SJSA1 (cell line): Measurements from ENCODE around the gene ZFPM1. TPM values are rescaled to one million over a fixed set of nuclear protein-coding genes. Genes with fewer than 3 reads are reported as not detected.

Experiments
- DNase-seq, 2 experiments: peaks; one replicate each; pipeline ENCODE4 v3.0.0-alpha.2; 2015 to 2020; ENCODE audit warnings: low spot score in 2 of 2, low read depth in 1 of 2
- H3K27ac ChIP-seq: fragments of 250-450 bp; sonication (Bioruptor Pico); 2 replicates; pipeline ENCODE4 v1.5.1; 2020; ENCODE audit warnings: mild to moderate bottlenecking, moderate library complexity
- H3K27me3 ChIP-seq: fragments of 250-450 bp; sonication (Bioruptor Pico); replicated peaks from 2 replicates; pipeline ENCODE4 v1.5.1; 2020; ENCODE audit warnings: mild to moderate bottlenecking, moderate library complexity
- H3K36me3 ChIP-seq: fragments of 250-450 bp; sonication (Bioruptor Pico); 2 replicates; pipeline ENCODE4 v1.5.1; 2020; ENCODE audit warnings: mild to moderate bottlenecking
- H3K4me1 ChIP-seq: fragments of 250-450 bp; sonication (Bioruptor Pico); replicated peaks from 2 replicates; pipeline ENCODE4 v1.6.1; 2021; ENCODE audit warnings: mild to moderate bottlenecking
- H3K4me3 ChIP-seq: fragments of 250-450 bp; sonication (Bioruptor Pico); 2 replicates; pipeline ENCODE4 v1.5.1; 2020; ENCODE audit warnings: mild to moderate bottlenecking
- H3K9me3 ChIP-seq: fragments of 250-450 bp; sonication (Bioruptor Pico); replicated peaks from 2 replicates; pipeline ENCODE4 v1.5.1; 2020; ENCODE audit warnings: mild to moderate bottlenecking
- total RNA-seq: library from RNA; depleted of rRNA; stranded (reverse); fragments of >200 nt; shearing (Covaris generic); gene quantifications from 2 replicates; pipeline ENCODE4 v1.2.3, GENCODE V29; 2014

The ZFPM1 gene
- total RNA-seq, 1 experiment from 2014 or later = 0.92 TPM

DNA sequence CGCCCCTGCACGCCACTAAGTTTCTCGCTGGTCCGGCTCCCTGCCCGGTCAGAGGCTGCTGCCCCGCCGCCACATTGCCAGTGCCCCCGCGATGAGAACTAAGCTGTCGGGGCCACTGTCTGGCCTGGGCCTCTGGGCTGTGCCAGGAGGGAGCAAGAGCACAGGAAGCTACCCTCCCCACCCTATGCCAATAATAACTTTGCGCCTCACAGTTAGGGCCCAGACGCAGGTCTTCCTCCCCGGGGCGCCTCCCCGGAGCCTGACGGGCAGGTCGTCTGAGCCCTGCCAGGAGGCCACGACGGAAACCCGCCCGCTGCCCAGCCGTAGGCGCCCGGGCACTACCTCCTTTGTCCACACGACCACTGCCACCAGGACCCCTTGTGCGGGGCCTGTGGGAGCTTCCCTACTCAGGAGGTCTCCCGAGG lies 1.5 kb downstream of the ZFPM1 start:
- H3K4me1 ChIP-seq = peaks cover 33% of the 10 kb centered on the region
- H3K9me3 ChIP-seq = no peaks in the 10 kb centered on the region
- no peaks in the 10 kb centered on the region for H3K36me3 ChIP-seq
- no peak for DNase-seq
- no peak overlapping the region for H3K27ac ChIP-seq
- H3K4me3 ChIP-seq = peak overlapping the region; percentile 64
- H3K27me3 ChIP-seq = peaks cover 5% of the 10 kb centered on the region; the same call in 1 of the 2 replicates

DNA sequence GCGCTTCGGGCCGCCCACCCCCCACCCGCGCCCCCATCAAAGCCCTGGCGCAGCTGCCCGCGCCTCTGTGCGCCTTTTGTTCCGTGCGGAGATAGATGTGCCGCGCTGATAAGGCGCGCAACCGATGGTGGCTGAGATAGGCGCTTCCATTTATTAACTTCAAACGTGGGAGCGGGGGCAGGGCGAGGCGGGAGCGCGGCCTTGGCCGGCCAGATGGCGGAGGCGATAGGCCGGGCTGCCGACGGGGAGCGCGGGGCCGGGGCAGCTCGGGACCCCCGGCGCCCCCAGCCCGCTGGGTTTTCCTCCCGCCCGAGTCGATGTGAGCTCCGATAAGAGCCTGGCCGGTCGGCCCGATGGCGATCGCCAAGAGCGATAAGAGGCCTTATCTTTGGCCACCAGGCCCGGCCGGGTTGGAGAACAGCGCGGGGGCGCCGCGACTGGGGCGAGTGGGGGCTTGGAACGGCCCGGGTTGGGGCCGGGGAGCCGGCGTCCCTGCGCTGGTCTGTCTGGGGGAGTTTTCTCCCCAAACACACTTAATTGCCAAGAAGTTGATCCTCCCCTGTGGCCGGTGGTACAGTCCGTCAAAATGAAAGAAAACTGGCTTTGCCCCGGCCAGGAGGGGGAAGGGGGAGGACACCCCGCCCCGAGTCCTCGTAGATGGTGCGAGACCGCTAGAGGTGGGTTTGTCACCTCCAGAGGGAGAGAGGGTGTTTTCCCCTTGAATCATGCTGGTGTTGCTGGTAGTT lies 2.7 kb downstream of the ZFPM1 start:
- DNase-seq = peak in 1 of 2 experiments; percentile 34
- Histone ChIP-seq H3K36me3 (no peaks in the 10 kb centered on the region), H3K27me3 (peaks cover 5% of the 10 kb centered on the region; the same call in 1 of the 2 replicates), H3K4me1 (peaks cover 33% of the 10 kb centered on the region), H3K27ac (no peak overlapping the region), H3K9me3 (no peaks in the 10 kb centered on the region), H3K4me3 (peak overlapping the region; percentile 64)

DNA sequence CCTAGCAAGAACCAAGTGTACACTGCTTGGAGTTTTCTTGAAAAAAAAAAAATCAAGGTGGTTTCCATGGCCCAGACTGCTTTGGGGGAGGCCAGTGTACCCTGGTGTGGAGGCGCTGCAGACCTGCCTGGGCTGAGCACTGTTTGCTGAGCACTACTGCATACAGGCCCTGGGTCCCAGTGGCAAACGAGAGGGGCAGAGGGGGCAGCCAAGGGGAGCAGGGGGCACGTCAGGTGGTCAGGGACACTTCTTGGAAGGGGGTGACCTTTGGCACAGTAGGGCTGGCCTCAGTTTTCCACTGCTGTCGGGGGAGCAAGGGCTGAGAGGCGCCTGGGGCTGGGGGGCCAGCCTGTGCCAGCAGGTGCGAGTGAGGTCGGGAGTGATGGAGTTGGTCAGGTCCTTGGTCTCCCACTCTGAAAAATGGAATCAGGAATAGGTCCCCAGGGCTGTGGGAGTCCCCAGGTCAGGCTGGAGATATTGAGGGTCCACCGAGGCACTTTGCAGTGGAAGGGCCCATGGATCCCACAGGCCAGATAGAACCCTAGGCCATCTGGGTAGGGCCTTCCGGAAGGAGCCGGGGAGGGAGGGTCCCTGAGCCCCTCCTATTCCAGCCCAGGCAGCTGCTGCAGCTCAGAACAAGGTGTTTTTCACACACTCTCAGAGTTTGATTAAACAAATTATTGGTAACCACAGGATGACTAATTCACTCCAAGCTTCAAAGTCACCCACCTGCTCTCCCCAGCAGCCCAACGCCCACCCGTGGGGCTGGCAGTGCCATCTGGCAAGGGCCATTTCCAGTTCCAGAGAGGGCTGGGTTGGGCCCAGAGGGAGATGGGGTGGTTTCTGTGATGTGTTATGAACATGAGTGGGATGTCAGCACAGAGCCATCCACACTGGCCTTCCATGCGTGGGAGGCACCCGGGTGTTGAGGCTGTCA lies 3.5 kb downstream of the ZFPM1 start:
- H3K36me3 ChIP-seq = no peaks in the 10 kb centered on the region
- H3K4me3 ChIP-seq = no peak overlapping the region; the same call in 1 of the 2 replicates
- H3K4me1 ChIP-seq = peaks cover 33% of the 10 kb centered on the region
- no peak overlapping the region for H3K27ac ChIP-seq
- H3K9me3 ChIP-seq = no peaks in the 10 kb centered on the region
- H3K27me3 ChIP-seq = peaks cover 5% of the 10 kb centered on the region; the same call in 1 of the 2 replicates
- no peak for DNase-seq

DNA sequence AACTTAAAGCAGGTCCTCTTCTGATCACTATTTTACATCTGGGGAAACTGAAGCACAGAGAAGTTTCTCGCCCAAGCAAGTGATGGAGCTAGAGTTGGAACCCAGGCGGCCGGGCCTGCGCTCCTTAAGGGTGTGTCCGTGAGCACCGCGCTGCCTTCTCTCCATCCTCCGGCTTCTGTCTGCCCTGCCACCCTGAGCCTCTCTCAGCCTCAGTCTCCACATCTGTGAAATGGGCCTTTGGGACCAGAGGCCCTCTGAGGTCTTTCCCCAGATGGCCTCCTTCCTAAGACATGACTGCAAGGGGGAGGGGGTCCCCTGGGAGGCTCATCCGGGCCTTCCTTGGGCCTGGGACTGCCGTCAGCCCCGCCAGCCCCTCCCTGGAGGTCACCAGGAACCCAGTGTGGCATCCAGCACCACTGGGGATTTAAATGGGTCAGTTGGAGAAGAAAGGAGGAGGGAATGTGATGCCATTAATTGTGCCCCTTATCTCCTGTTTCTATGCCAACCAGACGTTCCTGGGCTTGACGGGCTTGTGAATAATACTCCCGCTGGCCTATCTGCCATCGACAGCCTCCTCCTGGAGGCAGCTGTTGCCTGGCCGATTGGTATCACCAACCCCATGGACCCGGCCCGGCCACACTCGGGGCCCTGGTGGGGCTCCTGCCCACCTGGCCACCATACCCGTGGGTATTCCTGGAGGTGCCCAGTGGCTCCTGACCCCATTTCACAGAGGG lies 5.1 kb downstream of the ZFPM1 start:
- Histone ChIP-seq H3K9me3 (no peaks in the 10 kb centered on the region), H3K4me1 (peaks cover 25% of the 10 kb centered on the region), H3K36me3 (no peaks in the 10 kb centered on the region), H3K27me3 (peaks cover 5% of the 10 kb centered on the region; the same call in 1 of the 2 replicates), H3K27ac (no peak overlapping the region), H3K4me3 (no peak overlapping the region)
- DNase-seq = no peak

DNA sequence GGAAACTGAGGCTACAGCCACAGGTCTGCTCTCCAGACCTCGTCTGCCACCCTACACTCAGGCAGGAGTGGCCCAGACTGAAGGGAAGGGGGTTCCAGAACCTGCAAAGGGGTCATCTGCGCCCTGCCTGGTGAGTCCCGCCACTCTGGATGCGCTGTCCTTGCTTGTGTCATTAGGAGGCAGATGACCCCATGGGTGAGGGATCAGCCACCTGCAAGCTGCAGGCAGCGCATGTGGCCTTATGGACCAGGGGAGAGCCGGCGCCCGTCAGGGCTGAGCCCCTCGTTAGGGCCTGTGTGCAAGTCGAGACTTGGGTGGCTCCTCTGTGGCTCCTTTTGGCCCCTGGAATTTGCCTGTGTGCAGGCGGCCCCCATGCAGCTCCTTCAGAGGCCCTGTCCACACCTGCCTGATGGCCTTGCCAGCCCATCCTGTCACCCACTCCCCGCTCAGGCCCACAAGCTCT lies 5.7 kb downstream of the ZFPM1 start:
- DNase-seq = no peak
- Histone ChIP-seq H3K27ac (no peak overlapping the region), H3K27me3 (peaks cover 5% of the 10 kb centered on the region; the same call in 1 of the 2 replicates), H3K4me1 (peaks cover 23% of the 10 kb centered on the region), H3K9me3 (no peaks in the 10 kb centered on the region), H3K36me3 (no peaks in the 10 kb centered on the region), H3K4me3 (no peak overlapping the region)

DNA sequence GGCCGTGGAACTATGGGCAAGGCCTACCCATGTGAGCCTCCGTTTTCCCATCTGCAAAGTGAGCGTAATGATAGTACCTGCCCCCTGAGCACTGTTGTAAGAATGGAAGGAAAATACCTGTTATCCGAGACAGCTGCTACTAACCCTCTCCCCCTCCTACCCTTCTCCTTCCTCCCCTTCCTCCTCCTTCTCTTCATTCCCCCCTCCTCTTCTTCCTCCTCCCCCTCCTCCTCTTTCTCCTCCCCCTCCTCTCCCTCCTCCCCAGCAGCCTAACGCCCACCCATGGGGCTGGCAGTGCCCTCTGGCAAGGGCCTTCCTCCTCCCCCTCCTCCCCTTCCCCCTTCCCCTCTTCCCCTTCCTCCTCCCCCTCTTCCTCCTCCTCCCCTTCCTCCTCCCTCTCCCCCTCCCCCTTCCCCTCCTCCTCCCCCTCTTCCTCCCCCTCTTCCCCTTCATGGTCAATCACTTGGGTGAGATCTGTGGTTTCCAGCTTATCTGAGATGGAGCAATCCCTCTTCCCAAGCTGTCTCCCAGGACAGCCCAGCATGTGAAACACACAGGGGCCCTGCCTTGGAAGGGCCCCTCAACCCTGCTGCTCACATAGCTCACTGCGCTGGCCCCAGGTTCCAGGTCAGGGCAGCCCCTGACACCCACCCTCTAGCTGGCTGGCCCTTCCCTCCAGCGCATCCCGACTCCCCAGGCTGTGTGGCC lies 6.4 kb downstream of the ZFPM1 start:
- Histone ChIP-seq H3K4me1 (peaks cover 16% of the 10 kb centered on the region), H3K36me3 (no peaks in the 10 kb centered on the region), H3K27me3 (peaks cover 5% of the 10 kb centered on the region; the same call in 1 of the 2 replicates), H3K27ac (no peak overlapping the region), H3K4me3 (no peak overlapping the region), H3K9me3 (no peaks in the 10 kb centered on the region)
- no peak for DNase-seq

DNA sequence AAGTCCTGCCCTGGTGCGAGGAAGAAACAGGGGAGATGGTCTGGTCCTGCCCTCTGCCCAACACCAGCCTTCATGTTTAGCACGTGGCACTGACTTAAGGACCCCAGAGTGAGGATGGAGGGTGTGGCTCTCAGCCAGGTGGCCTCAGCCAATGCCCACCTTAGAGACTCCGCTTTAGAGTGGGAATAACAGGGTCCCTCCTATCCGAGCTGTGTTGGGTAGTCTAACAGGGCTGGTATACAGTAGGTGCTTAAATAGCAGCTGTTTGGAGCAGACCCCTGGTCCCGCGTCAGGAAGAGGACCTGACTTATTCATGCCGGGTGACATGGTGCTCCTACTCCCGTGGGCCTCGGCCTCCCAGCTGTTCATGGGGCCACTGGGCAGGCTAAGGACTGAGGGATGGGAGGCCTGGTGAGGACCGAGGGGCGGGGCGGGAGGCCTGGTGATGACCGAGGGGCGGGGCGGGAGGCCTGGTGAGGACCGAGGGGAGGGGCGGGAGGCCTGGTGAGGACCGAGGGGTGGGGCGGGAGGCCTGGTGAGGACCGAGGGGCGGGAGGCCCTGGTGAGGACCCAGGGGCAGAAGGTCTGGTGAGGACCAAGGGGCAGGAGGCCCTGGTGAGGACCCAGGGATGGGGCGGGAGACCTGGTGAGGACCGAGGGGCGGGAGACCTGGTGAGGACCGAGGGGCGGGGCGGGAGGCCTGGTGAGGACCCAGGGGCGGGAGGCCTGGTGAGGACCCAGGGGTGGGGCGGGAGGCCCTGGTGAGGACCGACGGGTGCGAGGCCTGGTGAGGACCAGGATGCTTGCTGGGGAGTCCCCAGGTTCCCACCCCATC lies 7.6 kb downstream of the ZFPM1 start:
- H3K27ac ChIP-seq = no peak overlapping the region
- H3K9me3 ChIP-seq = no peaks in the 10 kb centered on the region
- no peak for DNase-seq
- peaks cover 3% of the 10 kb centered on the region; the same call in 1 of the 2 replicates for H3K27me3 ChIP-seq
- peaks cover 5% of the 10 kb centered on the region for H3K4me1 ChIP-seq
- no peak overlapping the region for H3K4me3 ChIP-seq
- H3K36me3 ChIP-seq = no peaks in the 10 kb centered on the region

DNA sequence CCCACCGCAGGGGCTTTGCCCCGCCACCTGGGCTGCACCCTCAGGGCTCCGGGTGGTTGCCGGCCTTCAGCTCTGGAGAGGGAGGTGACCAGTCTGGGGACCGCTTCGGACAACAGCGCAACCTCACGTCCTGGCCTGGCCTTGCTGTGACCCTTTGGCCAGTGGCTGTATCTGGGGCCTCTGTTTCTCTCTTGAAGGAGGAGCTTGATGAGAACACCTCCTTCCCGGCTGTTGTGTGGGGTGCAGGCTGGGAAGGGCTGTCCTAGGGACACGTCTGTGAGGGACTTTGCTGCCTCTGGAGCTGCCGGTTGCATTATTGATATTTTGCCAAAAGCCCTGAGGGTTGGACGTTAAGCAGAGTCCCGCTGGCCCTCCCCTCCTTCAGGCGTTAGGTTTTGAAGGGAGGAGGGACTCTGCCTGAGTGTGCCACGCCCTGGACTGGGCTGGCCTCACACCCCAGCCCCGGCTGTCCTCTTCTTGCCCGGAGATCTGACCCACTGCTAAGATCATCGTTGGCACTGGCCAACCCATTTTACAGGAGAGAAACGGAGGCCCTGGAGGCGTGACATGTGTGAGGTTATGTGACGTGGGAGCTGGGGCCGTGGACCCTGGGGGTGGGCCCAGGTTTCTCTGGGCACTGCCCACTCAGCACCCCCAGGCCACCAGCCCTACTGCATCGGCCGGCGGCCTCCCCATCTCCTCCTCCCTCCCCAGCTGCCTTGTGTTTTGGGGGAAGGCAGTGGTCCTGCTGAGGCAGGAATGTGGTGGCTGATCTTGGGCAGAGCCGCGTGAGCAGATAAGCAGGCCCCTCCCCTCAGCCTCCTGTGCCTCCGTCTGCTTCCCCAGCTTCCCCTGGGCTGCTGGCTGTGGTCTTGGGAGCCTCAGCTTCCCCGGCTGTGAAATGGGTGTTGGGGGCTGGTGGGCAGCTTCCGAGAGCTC lies 8.5 kb downstream of the ZFPM1 start:
- Histone ChIP-seq H3K36me3 (no peaks in the 10 kb centered on the region), H3K27ac (no peak overlapping the region), H3K9me3 (no peaks in the 10 kb centered on the region), H3K27me3 (no peaks in the 10 kb centered on the region), H3K4me1 (no peaks in the 10 kb centered on the region), H3K4me3 (no peak overlapping the region)
- DNase-seq = no peak

DNA sequence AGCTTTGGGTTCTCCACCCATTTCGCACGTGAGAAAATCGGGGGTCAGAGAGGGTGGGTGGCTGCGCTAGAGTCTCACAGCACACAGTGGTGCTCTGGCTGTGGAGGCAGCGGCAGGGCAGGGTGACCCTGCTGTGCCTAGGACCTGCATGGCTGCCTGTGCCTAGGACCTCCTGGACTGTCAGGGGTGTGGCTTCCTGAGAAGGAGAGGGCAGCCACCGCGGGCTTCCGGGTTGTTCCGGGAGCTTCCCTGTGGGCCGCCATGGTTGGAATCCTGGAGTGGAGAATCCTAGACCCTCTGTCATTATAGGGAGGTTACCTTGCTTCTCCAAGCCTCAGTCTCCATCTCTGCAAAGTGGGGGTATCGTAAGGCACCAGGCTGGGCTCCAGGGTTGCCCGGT lies 9.3 kb downstream of the ZFPM1 start:
- Histone ChIP-seq H3K36me3 (no peaks in the 10 kb centered on the region), H3K27ac (no peak overlapping the region), H3K9me3 (no peaks in the 10 kb centered on the region), H3K4me3 (no peak overlapping the region), H3K27me3 (no peaks in the 10 kb centered on the region), H3K4me1 (no peaks in the 10 kb centered on the region)
- DNase-seq = no peak

DNA sequence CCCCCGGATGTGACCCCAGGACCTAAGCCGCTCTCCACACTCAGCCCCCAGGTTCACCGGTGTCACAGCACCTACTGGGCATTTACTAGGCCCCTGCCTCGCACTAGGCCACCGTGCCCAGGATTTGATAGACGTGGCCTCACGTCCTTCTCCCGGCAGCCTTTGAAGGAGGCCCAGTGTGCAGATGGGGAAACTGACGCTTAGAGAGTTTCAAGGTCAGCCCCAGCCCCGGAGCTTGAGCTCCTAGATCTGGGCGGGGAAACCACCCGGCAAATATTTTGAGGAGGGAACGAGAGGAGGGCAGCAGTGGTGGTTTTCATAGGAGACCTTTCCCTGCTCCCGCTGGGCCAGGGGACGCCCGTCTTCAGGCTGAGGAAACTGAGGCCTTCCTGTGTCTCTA lies 10.3 kb downstream of the ZFPM1 start:
- no peaks in the 10 kb centered on the region for H3K4me1 ChIP-seq
- no peak overlapping the region for H3K4me3 ChIP-seq
- H3K27me3 ChIP-seq = no peaks in the 10 kb centered on the region
- no peaks in the 10 kb centered on the region for H3K36me3 ChIP-seq
- no peak for DNase-seq
- no peaks in the 10 kb centered on the region for H3K9me3 ChIP-seq
- H3K27ac ChIP-seq = no peak overlapping the region

DNA sequence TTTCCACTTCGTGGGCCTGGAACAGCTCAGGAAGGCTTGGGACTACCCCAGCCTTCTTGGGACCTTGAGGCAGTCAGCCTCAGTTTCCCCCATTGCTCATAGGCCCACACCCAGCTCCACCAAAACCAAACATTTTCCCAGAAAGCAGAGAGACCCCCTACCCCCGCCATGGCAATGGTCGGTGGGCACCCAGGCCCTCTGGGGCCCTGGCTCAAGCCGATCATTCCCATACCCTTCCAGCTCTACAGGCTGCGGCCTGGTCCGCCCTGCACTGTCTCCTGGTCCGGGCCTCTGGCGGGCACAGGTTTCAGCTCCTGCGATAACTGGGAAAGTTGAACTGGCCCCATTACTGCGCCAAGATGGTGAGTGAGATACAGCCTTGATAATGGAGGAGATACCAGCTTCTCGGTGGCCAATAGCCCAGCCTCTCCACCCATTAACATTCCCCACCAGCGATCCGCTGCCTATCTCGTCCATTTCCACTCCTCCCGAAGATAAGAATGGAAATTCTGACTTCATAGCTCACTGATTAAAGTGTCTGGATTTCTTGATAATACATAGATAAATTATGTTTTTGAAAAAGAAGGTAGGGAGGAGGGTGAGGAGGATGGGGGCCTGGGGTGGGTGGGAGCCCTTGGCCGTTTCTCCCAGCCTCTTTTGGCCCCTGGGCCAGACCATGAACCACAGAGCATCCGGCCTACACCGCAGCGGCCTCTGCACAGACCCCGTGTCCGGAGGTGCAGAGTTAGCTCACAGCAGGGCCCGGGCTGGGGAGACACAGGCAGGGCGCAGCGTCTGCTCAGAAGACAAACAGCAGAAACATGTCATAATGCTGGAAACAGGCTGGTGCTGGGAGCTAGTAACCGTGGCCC lies 11.6 kb downstream of the ZFPM1 start:
- Histone ChIP-seq H3K4me1 (no peaks in the 10 kb centered on the region), H3K4me3 (no peak overlapping the region), H3K27ac (no peak overlapping the region), H3K9me3 (no peaks in the 10 kb centered on the region), H3K27me3 (no peaks in the 10 kb centered on the region), H3K36me3 (no peaks in the 10 kb centered on the region)
- DNase-seq = no peak
